ENCODE measurements around the gene DPY19L3.

- TF ChIP-seq CTCF (IDR thresholded peaks at IDR 0.05 in 4 of 5, conservative IDR thresholded peaks at IDR 0.05 in 1 of 5) = no peak
- TF ChIP-seq POLR2A (IDR thresholded peaks at IDR 0.05) = no peak
These were observed 64.2 kb downstream of the DPY19L3 start for GRCh38 chr19:32469795-32470194.
